Measurements from ENCODE around the gene KPNB1.

Gene KPNB1

DNA sequence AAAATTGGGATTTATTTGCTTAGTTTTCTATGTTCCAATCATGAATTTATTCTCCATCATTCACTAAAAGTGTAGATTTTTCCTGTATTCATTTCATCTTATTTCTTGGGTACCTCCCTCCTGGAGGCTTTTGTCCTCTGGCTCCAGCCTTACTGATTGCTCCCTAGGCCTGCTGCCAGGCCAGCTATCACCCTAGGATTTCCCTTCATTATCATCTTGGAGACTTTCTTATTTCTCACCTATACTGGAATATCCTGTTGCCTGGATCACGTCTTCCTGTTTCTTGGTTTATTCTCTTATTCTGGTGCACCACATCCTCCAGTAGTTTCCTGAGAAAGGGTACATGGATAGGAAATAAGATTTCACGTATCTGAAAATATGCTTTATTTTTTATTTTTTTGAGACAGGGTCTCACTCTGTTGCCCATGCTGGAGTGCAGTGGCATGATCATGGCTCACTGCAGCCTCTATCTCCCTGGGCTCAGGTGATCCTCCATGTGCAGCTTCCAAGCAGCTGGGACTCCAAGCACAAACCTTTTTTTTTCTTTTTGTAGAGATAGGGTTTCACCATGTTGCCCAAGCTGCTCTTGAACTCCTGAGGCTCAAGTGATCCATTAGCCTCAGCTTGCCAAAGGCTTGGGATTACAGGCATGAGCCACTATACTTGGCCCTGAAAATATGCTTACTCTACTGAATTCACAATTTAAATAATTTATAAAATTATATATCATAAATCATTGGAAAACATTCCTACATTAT lies 13.3 kb upstream of the KPNB1 start:
- DNase-seq (ENCODE audit: low read depth in 2 of 2) = no peak

GRCh38 chr17:47638903-47639302 lies 10.8 kb upstream of the KPNB1 start:
- DNase-seq (ENCODE audit: low read depth in 2 of 2) = no peak

GRCh38 chr17:47640076-47640475 lies 9.6 kb upstream of the KPNB1 start:
- no peak for DNase-seq (ENCODE audit: low read depth in 2 of 2)

GRCh38 chr17:47641202-47641601 lies 8.5 kb upstream of the KPNB1 start:
- DNase-seq (ENCODE audit: low read depth in 2 of 2) = no peak

DNA sequence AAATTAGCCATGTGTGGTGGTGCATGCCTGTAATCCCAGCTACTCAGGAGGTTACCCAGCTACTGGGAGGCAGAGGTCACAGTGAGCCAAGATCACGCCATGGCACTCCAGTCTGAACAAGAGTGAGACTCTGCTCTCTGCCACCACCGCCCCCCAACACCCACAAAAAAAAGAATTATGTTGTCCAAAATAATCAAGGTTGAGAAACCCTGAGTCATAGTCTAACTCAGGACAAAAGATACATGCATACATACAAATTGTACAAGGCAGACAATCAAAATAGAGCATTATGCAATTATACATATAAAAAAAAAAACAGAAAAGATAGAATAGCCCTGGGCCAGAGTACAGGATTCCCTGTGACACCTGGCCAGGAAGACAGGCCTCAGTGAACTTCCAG lies 6.6 kb upstream of the KPNB1 start:
- no peak for DNase-seq (ENCODE audit: low read depth in 2 of 2)

DNA sequence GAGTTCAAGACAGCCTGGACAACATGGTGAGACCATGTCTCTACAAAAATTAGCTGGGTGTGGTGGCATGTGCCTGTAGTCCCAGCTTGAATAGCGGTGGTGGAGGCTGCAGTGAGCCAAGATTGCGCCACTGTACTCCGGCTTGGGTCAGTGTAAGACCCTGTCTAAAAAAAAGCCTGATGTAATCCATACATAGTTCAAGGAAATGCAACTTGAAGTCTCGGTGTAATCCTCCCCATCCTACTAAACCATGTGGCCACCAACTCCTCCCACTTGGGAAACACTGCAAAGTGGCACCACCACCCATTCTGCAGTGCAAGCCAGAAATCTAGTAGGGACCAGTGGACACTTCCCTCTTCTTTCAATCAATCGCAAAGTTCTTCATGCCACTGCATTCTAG lies 5.4 kb upstream of the KPNB1 start:
- DNase-seq (ENCODE audit: low read depth in 2 of 2) = no peak

- DNase-seq (ENCODE audit: low read depth in 2 of 2) = peak in 1 of 2 donors; percentile 14
These were observed 329 bp downstream of the KPNB1 start for GRCh38 chr17:47649972-47650524.

DNA sequence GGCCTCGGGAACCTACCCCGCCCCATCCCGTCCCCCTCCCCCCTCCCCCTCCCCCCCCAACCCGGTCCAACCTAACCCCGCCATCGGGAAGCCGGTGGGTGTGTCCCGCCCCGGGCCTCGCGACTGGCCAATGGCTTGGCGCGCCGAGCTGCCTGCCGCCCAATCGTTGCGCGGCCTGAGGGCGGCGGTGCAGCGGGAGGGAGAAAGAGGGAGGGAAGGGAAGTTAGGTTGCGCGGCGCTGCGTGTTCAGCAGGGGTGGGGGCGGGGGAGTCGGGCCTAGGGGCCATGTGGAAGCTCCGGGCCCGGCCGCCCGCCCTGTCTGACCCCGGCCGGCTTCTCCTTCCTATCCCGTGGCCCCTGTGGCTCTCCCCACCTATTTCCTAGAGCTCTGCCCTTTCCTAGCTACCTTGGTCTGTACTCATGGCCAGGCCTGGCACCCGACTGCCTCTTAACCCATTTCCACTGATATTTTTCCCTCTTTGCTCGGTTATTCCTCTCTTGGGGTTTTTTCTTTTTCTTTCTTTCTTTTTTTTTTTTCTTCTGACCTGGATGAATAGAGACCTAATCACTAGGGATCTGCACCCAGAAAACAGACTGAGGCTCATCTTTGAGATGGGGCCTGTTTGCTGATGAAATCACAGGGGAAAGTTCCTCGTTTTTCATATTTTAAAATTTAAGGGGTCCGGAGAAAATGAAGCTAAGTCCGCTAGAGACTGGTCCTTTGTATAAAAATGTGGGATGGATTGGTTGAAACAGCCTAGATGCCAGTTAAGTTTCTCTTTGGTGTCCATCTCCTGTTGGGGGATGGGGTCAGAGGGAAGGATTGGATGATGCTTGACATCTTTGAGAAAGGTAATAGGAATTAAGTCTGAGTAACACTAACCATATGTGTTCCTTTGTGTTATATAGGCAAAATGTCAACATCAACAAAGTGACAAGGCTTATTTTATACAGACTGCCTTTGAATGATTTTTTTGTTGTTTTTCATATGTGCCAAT lies 1.1 kb downstream of the KPNB1 start:
- peak; percentile 89 to 95 for DNase-seq (ENCODE audit: low read depth in 2 of 2)

GRCh38 chr17:47651704-47652103 lies 2.0 kb downstream of the KPNB1 start:
- DNase-seq (ENCODE audit: low read depth in 2 of 2) = no peak

GRCh38 chr17:47652570-47652969 lies 2.9 kb downstream of the KPNB1 start:
- no peak for DNase-seq (ENCODE audit: low read depth in 2 of 2)

- no peak for DNase-seq (ENCODE audit: low read depth in 2 of 2)
These were observed 3.7 kb downstream of the KPNB1 start for GRCh38 chr17:47653442-47653841.

DNA sequence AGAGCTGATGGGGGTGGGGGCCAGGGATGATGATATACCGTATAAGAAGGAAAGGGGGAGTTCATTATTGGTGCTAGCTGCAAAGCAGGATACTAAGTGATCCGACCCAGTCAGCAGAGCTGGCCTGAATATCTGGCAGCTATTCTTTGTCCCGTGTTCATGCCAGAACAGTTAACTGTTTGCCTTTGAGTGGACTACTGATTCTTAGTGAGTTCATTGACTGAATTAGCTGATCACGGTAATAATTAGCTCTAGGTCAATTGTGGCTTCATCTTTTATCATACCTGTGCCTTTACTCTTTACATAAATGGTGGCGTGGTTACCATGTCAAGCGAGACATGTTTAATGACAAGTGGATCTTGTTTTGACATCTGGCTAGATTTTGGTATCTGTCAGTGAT lies 5.3 kb downstream of the KPNB1 start:
- no peak for DNase-seq (ENCODE audit: low read depth in 2 of 2)

- DNase-seq (ENCODE audit: low read depth in 2 of 2) = no peak
These were observed 10.4 kb downstream of the KPNB1 start for GRCh38 chr17:47660064-47660492.

DNA sequence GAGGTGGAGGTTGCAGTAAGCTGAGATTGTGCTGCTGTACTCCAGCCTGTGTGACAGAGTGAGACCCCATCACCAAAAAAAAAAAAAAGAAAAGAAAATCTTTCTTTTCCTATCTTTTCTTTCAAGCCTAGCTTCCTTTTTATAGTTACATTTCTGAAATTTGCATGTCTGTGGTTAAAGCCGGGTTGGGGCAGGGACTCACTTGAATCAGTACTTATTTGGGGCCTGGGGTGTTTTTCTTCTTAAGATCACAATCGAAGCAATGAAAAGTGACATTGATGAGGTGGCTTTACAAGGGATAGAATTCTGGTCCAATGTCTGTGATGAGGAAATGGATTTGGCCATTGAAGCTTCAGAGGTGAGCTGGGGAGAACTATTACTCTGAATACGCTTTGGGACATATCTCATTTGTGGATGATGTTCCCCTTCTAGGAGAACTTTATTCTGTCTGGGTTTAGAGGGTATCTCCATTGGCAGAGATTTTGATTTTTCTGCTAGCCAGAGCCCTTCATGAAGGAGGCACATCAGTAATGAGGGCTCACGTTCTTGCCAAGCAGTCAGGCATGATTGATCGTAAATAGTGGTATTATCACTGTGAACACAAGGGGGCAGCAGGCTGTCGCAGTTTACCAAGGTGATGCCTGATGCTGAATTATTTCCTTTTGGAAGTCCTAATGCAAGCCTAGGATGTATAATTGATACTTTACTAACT lies 14.3 kb downstream of the KPNB1 start:
- DNase-seq (ENCODE audit: low read depth in 2 of 2) = peak; percentile 30 to 53

GRCh38 chr17:47664624-47664941 lies 14.9 kb downstream of the KPNB1 start:
- no peak for DNase-seq (ENCODE audit: low read depth in 2 of 2)

DNA sequence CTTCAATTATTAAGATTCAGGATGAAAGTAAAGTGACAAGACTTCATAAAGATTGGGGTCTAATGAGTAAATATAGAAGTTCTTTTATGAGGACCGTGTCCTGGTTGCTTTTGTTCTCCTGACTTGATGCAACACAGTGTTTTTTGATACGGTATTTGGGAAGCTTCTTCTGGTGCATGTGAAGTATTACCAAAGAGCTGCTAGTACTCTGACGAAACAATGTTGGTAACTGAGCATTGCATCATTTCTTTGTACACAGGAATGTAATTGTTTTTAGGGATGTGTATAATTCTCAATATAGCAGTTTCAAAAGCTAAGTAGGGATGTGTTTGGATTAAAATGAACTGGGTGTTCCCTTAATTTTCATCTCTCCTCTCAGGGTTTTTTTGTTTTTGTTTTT lies 15.9 kb downstream of the KPNB1 start:
- DNase-seq (ENCODE audit: low read depth in 2 of 2) = no peak

- no peak for DNase-seq (ENCODE audit: low read depth in 2 of 2)
These were observed 19.4 kb downstream of the KPNB1 start for GRCh38 chr17:47669081-47669480.

DNA sequence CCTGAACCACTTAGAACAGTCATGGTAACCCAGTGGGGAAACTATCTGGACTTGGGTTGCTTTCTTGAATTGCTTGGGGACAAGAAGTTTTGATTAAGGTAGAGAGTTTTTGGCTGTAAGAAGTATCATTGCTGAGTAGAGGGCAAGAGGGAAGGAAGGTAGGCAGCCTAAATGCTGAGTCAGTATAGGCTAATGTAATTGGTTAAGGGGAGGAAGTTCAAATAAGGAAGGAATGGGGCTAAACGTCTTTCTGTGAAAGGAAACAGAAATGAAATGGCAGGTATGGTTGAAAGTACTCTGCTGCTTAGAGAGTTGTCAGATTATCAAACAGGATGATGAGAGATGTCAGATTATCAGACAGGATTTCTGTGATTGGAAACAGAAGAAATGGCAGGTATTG lies 20.3 kb downstream of the KPNB1 start:
- DNase-seq (ENCODE audit: low read depth in 2 of 2) = no peak

- DNase-seq (ENCODE audit: low read depth in 2 of 2) = no peak
These were observed 24.8 kb downstream of the KPNB1 start for GRCh38 chr17:47674499-47674898.

- no peak for DNase-seq (ENCODE audit: low read depth in 2 of 2)
These were observed 25.9 kb downstream of the KPNB1 start for GRCh38 chr17:47675380-47676198.

GRCh38 chr17:47676199-47676472 lies 26.4 kb downstream of the KPNB1 start:
- no peak for DNase-seq (ENCODE audit: low read depth in 2 of 2)

Measured in stimulated activated CD8-positive, alpha-beta memory T cell treated with anti-CD3 and anti-CD28 coated beads, Interleukin-7, amount 100 ng/mL, for 4 hours (primary cell).